HFFc6 (cell line): ENCODE data around the gene SLC22A17. TPM values are rescaled to one million over a fixed set of nuclear protein-coding genes. Genes with fewer than 3 reads are reported as not detected.

Source experiments
- DNase-seq: peaks from one replicate; pipeline ENCODE4 v3.0.0-alpha.2; 2018
- H3K27ac Mint-ChIP-seq: 2 replicates; pipeline ENCODE4 v1.8.0; 2020; ENCODE audit warnings: mild to moderate bottlenecking, mixed read lengths
- H3K27me3 Mint-ChIP-seq: 2 replicates; pipeline ENCODE4 v1.8.0; 2021; ENCODE audit warnings: mild to moderate bottlenecking, moderate library complexity, mixed read lengths; ENCODE audit not compliant: insufficient read depth
- H3K36me3 Mint-ChIP-seq: 2 replicates; pipeline ENCODE4 v1.8.0; 2021; ENCODE audit warnings: low read depth, mixed read lengths
- H3K4me1 Mint-ChIP-seq: 2 replicates; pipeline ENCODE4 v1.8.0; 2020; ENCODE audit warnings: low read depth, mixed read lengths
- H3K4me3 Mint-ChIP-seq: 2 replicates; pipeline ENCODE4 v1.8.0; 2020; ENCODE audit warnings: mild to moderate bottlenecking, moderate library complexity, mixed read lengths
- H3K9me3 Mint-ChIP-seq: 2 replicates; pipeline ENCODE4 v1.8.0; 2020; ENCODE audit warnings: mild to moderate bottlenecking, mixed read lengths
- CTCF ChIP-seq: fragments of 200-600 bp; sonication (generic); IDR thresholded peaks from 2 replicates; pipeline ENCODE4 v1.5.0; 2021; ENCODE audit warnings: antibody characterized with exemption, mild to moderate bottlenecking
- total RNA-seq, 6 experiments: library from RNA; stranded (reverse); fragmentation: NEBNext Ultra II Directional; extraction: Animal tissue kit (Norgen Biotek cat#: 25700); gene quantifications; 2 replicates in 1 of 6; 3 replicates in 5 of 6; pipeline ENCODE4 v1.2.3, GENCODE V29; 2021

The SLC22A17 gene
- total RNA-seq, 6 experiments from 2014 or later, result 11.7 to 15.6 (median 13.1) TPM

- peaks cover 22% of the 10 kb centered on the region for H3K27me3 Mint-ChIP-seq
- peak; percentile 61 for TF ChIP-seq CTCF
- H3K27ac Mint-ChIP-seq, result peak overlapping the region; percentile 95
- H3K4me3 Mint-ChIP-seq, result no peak overlapping the region
- peaks cover 19% of the 10 kb centered on the region for H3K4me1 Mint-ChIP-seq
- no peak for DNase-seq
- H3K36me3 Mint-ChIP-seq, result no peaks in the 10 kb centered on the region
- no peaks in the 10 kb centered on the region for H3K9me3 Mint-ChIP-seq
These were observed 9.5 kb upstream of the SLC22A17 start for GRCh38 chr14:23362200-23362599.

- peaks cover 19% of the 10 kb centered on the region for H3K4me1 Mint-ChIP-seq
- no peak overlapping the region for H3K4me3 Mint-ChIP-seq
- H3K27me3 Mint-ChIP-seq, result peaks cover 20% of the 10 kb centered on the region
- peak overlapping the region; percentile 95 for H3K27ac Mint-ChIP-seq
- no peaks in the 10 kb centered on the region for H3K36me3 Mint-ChIP-seq
- no peak for DNase-seq
- H3K9me3 Mint-ChIP-seq, result no peaks in the 10 kb centered on the region
- no peak for TF ChIP-seq CTCF
These were observed 9.1 kb upstream of the SLC22A17 start for GRCh38 chr14:23361763-23362162.

- H3K36me3 Mint-ChIP-seq, result no peaks in the 10 kb centered on the region
- H3K4me3 Mint-ChIP-seq, result no peak overlapping the region
- peaks cover 19% of the 10 kb centered on the region for H3K4me1 Mint-ChIP-seq
- no peaks in the 10 kb centered on the region for H3K9me3 Mint-ChIP-seq
- H3K27me3 Mint-ChIP-seq, result peaks cover 17% of the 10 kb centered on the region
- H3K27ac Mint-ChIP-seq, result peak overlapping the region; percentile 95
- TF ChIP-seq CTCF, result no peak
- peak; percentile 73 for DNase-seq
These were observed 8.6 kb upstream of the SLC22A17 start for GRCh38 chr14:23361320-23361719.

GRCh38 chr14:23360496-23360895 is 7.8 kb upstream of the SLC22A17 start:
- peaks cover 19% of the 10 kb centered on the region for H3K27me3 Mint-ChIP-seq
- DNase-seq, result no peak

GRCh38 chr14:23359722-23360447 is 7.2 kb upstream of the SLC22A17 start:
- Mint-ChIP-seq H3K27ac (0 out of 2 replicates have a peak overlapping the region, but pooled peaks have one; percentile 36), H3K36me3 (no peaks in the 10 kb centered on the region), H3K9me3 (no peaks in the 10 kb centered on the region), H3K4me3 (no peak overlapping the region), H3K4me1 (peaks cover 19% of the 10 kb centered on the region), H3K27me3 (peaks cover 19% of the 10 kb centered on the region)
- TF ChIP-seq CTCF, result no peak
- DNase-seq, result no peak

More at GRCh38 chr14:23360496-23360895, 7.8 kb upstream of the SLC22A17 start:
- peak; percentile 43 for TF ChIP-seq CTCF
- H3K36me3 Mint-ChIP-seq, result no peaks in the 10 kb centered on the region
- H3K4me3 Mint-ChIP-seq, result no peak overlapping the region
- no peak overlapping the region; the same call in 1 of the 2 replicates for H3K27ac Mint-ChIP-seq
- H3K9me3 Mint-ChIP-seq, result no peaks in the 10 kb centered on the region
- peaks cover 19% of the 10 kb centered on the region for H3K4me1 Mint-ChIP-seq
